Kidney epithelial cell (primary cell): ENCODE data around the gene REXO1. TPM values are rescaled to one million over a fixed set of nuclear protein-coding genes. Genes with fewer than 3 reads are reported as not detected.
"Not testable (repeated sequence)": the region's sequence is repeated elsewhere in the genome, so short reads cannot be mapped to it uniquely, and the experiment has no call there.

Experiments used
- DNase-seq: peaks from one replicate; pipeline ENCODE4 v3.0.0-alpha.2; 2010; ENCODE audit warnings: low read depth
- H3K27me3 ChIP-seq: 2 replicates; pipeline ENCODE4 v1.6.0; 2011; ENCODE audit warnings: low read length; ENCODE audit not compliant: control insufficient read depth, insufficient read depth
- H3K36me3 ChIP-seq: 2 replicates; pipeline ENCODE4 v1.5.1; 2011; ENCODE audit warnings: low read length; ENCODE audit not compliant: control insufficient read depth, insufficient read depth
- H3K4me3 ChIP-seq: 2 replicates; pipeline ENCODE4 v1.5.1; 2011; ENCODE audit warnings: low read depth, mild to moderate bottlenecking, control low read depth, low read length
- CTCF ChIP-seq: IDR thresholded peaks from 2 replicates; pipeline ENCODE4 v1.5.1; 2011; ENCODE audit warnings: mild to moderate bottlenecking, moderate library complexity, low read length, control low read depth, inconsistent platforms; ENCODE audit not compliant: insufficient read depth, poor library complexity, severe bottlenecking
- total RNA-seq: library from RNA; depleted of rRNA; stranded (reverse); fragments of >200 nt; gene quantifications from 2 replicates; pipeline ENCODE4 v1.2.3, GENCODE V29; 2015

The REXO1 gene
- total RNA-seq, 1 donor from 2014 or later: 18.8 TPM

GRCh38 chr19:1805401-1806183, 42.7 kb downstream of the REXO1 start:
- Histone ChIP-seq H3K36me3 (no peaks in the 10 kb centered on the region), H3K4me3 (no peak overlapping the region), H3K27me3 (peaks cover 3% of the 10 kb centered on the region)
- no peak for TF ChIP-seq CTCF
- no peak for DNase-seq

- no peak for DNase-seq
- TF ChIP-seq CTCF: no peak
- H3K4me3 ChIP-seq: no peak overlapping the region
- H3K36me3 ChIP-seq: no peaks in the 10 kb centered on the region
- peaks cover 6% of the 10 kb centered on the region for H3K27me3 ChIP-seq
These were observed 43.4 kb downstream of the REXO1 start for GRCh38 chr19:1804858-1805257.

- DNase-seq: no peak
- Histone ChIP-seq H3K4me3 (no peak overlapping the region), H3K36me3 (no peaks in the 10 kb centered on the region), H3K27me3 (peaks cover 21% of the 10 kb centered on the region)
- TF ChIP-seq CTCF: no peak
These were observed 48.5 kb downstream of the REXO1 start for GRCh38 chr19:1799695-1800342.

DNA sequence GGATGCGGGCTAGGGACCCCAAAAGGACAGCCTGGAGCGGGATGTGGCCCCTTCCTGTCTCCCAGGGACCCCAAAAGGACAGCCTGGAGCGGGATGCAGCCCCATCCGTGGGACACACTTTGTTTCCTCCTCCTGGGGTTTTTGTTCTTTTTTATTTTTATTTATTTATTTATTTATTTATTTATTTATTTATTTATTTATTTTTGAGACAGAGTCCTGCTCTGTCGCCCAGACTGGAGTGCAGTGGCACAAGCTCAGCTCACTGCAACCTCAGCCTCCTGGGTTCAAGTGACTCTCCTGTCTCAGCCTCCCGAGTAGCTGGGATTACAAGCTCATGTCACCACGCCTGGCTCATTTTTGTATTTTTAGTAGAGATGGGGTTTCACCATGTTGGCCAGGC, 51.0 kb downstream of the REXO1 start:
- not testable (repeated sequence) for H3K4me3 ChIP-seq, H3K36me3 ChIP-seq, DNase-seq
- H3K27me3 ChIP-seq: peaks cover 21% of the 10 kb centered on the region

GRCh38 chr19:1796395-1797142, 51.7 kb downstream of the REXO1 start:
- DNase-seq: no peak
- Histone ChIP-seq H3K4me3 (no peak overlapping the region), H3K36me3 (no peaks in the 10 kb centered on the region), H3K27me3 (peaks cover 21% of the 10 kb centered on the region)
- TF ChIP-seq CTCF: no peak
